ENCODE results near the gene SLC40A1. TPM values are rescaled to one million over a fixed set of nuclear protein-coding genes. Genes with fewer than 3 reads are reported as not detected.

Gene SLC40A1
- total and polyA plus RNA-seq, 2 experiments from 2014 or later = 0.80 to 11.5 TPM

GRCh38 chr2:189577121-189577520 is 3.5 kb downstream of the SLC40A1 start:
- H3K27me3 ChIP-seq = peaks cover 82% of the 10 kb centered on the region
- DNase-seq (ENCODE audit: low read depth in 1 of 2, low spot score in 1 of 2) = peak in 1 of 2 donors; percentile 57

GRCh38 chr2:189576396-189576795 is 4.2 kb downstream of the SLC40A1 start:
- Histone ChIP-seq H3K27ac (no peak overlapping the region), H3K9me3 (ENCODE audit: low read depth) (no peaks in the 10 kb centered on the region), H3K4me1 (ENCODE audit: low read depth) (no peaks in the 10 kb centered on the region), H3K36me3 (no peaks in the 10 kb centered on the region), H3K27me3 (peaks cover 80% of the 10 kb centered on the region), H3K4me3 (no peak overlapping the region)
- TF ChIP-seq CTCF (IDR thresholded peaks at IDR 0.05; ENCODE audit: low read depth, low read length) = no peak
- DNase-seq (ENCODE audit: low read depth in 1 of 2, low spot score in 1 of 2) = no peak

More at GRCh38 chr2:189577121-189577520, 3.5 kb downstream of the SLC40A1 start:
- Histone ChIP-seq H3K27ac (no peak overlapping the region), H3K4me1 (ENCODE audit: low read depth) (no peaks in the 10 kb centered on the region), H3K36me3 (no peaks in the 10 kb centered on the region), H3K4me3 (no peak overlapping the region), H3K9me3 (ENCODE audit: low read depth) (no peaks in the 10 kb centered on the region)
- TF ChIP-seq CTCF (IDR thresholded peaks at IDR 0.05; ENCODE audit: low read depth, low read length) = no peak

GRCh38 chr2:189574793-189575475 is 5.7 kb downstream of the SLC40A1 start:
- DNase-seq (ENCODE audit: low read depth in 1 of 2, low spot score in 1 of 2) = no peak
- peaks cover 83% of the 10 kb centered on the region for H3K27me3 ChIP-seq
- no peak overlapping the region for H3K27ac ChIP-seq
- TF ChIP-seq CTCF (IDR thresholded peaks at IDR 0.05; ENCODE audit: low read depth, low read length) = no peak
- no peak overlapping the region for H3K4me3 ChIP-seq
- no peaks in the 10 kb centered on the region for H3K9me3 ChIP-seq (ENCODE audit: low read depth)
- H3K4me1 ChIP-seq (ENCODE audit: low read depth) = no peaks in the 10 kb centered on the region
- no peaks in the 10 kb centered on the region for H3K36me3 ChIP-seq

- no peak for TF ChIP-seq CTCF (IDR thresholded peaks at IDR 0.05; ENCODE audit: low read depth, low read length)
- no peaks in the 10 kb centered on the region for H3K36me3 ChIP-seq
- peak in 1 of 2 donors; percentile 24 for DNase-seq (ENCODE audit: low read depth in 1 of 2, low spot score in 1 of 2)
These were observed 10.0 kb downstream of the SLC40A1 start for GRCh38 chr2:189570570-189571031.

GRCh38 chr2:189569295-189569910 is 11.2 kb downstream of the SLC40A1 start:
- Histone ChIP-seq H3K27me3 (peaks cover 68% of the 10 kb centered on the region), H3K36me3 (no peaks in the 10 kb centered on the region), H3K9me3 (ENCODE audit: low read depth) (no peaks in the 10 kb centered on the region)

More at GRCh38 chr2:189570570-189571031, 10.0 kb downstream of the SLC40A1 start:
- no peaks in the 10 kb centered on the region for H3K9me3 ChIP-seq (ENCODE audit: low read depth)
- H3K27me3 ChIP-seq = peaks cover 73% of the 10 kb centered on the region
- no peaks in the 10 kb centered on the region for H3K4me1 ChIP-seq (ENCODE audit: low read depth)
- H3K4me3 ChIP-seq = no peak overlapping the region
- no peak overlapping the region for H3K27ac ChIP-seq

More at GRCh38 chr2:189569295-189569910, 11.2 kb downstream of the SLC40A1 start:
- Histone ChIP-seq H3K4me1 (ENCODE audit: low read depth) (no peaks in the 10 kb centered on the region), H3K27ac (no peak overlapping the region), H3K4me3 (no peak overlapping the region)
- TF ChIP-seq CTCF (IDR thresholded peaks at IDR 0.05; ENCODE audit: low read depth, low read length) = no peak
- DNase-seq (ENCODE audit: low read depth in 1 of 2, low spot score in 1 of 2) = peak in 1 of 2 donors; percentile 35
